Measurements from ENCODE around the gene C13orf46.

The C13orf46 gene

GRCh38 chr13:113939129-113939943 is 34.5 kb downstream of the C13orf46 start:
- DNase-seq (ENCODE audit: low read depth in 1 of 2, low spot score in 1 of 2): no peak
- no peak for TF ChIP-seq JUND (IDR thresholded peaks at IDR 0.05; ENCODE audit: low read depth)
- in situ Hi-C loops (cut with HindIII; ENCODE audit: low pct_unique_long_range_greater_than_20kb, low sequenced_read_pairs): no loop called here

DNA sequence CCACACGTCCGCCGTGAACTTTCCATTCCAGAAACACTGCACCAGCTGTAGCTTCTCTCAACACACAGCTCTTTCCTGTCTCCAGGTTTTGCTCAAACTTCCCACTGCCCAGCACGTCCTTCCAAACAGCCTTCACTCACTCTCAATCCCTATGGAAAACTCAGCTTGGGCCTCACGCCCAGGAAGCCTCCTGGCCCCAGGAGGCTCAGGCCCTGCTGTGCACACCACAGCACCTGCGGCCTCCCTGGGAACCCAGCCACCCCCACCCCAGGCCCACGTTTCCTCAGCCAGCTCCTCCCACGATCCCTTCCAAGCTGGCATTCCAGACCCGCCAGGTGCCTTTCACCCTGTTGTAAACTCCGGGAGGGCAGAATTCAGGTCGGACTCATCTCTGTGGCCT is 35.2 kb downstream of the C13orf46 start:
- no peak for TF ChIP-seq JUND (IDR thresholded peaks at IDR 0.05; ENCODE audit: low read depth)

GRCh38 chr13:113938246-113938645 is 35.6 kb downstream of the C13orf46 start:
- TF ChIP-seq JUND (IDR thresholded peaks at IDR 0.05; ENCODE audit: low read depth): no peak
- in situ Hi-C loops (cut with HindIII; ENCODE audit: low pct_unique_long_range_greater_than_20kb, low sequenced_read_pairs): no loop called here
- DNase-seq (ENCODE audit: low read depth in 1 of 2, low spot score in 1 of 2): peak in 1 of 2 experiments; percentile 53

More for the DNA sequence above, 35.2 kb downstream of the C13orf46 start:
- DNase-seq (ENCODE audit: low read depth in 1 of 2, low spot score in 1 of 2): peak in 1 of 2 experiments; percentile 69
- in situ Hi-C loops (cut with HindIII; ENCODE audit: low pct_unique_long_range_greater_than_20kb, low sequenced_read_pairs): no loop called here

- in situ Hi-C loops (cut with HindIII; ENCODE audit: low pct_unique_long_range_greater_than_20kb, low sequenced_read_pairs): no loop called here
- no peak for DNase-seq (ENCODE audit: low read depth in 1 of 2, low spot score in 1 of 2)
- TF ChIP-seq JUND (IDR thresholded peaks at IDR 0.05; ENCODE audit: low read depth): no peak
Measured at GRCh38 chr13:113937527-113938180, 36.2 kb downstream of the C13orf46 start.

GRCh38 chr13:113937073-113937472 is 36.8 kb downstream of the C13orf46 start:
- in situ Hi-C loops (cut with HindIII; ENCODE audit: low pct_unique_long_range_greater_than_20kb, low sequenced_read_pairs): no loop called here
- DNase-seq (ENCODE audit: low read depth in 1 of 2, low spot score in 1 of 2): no peak
- no peak for TF ChIP-seq JUND (IDR thresholded peaks at IDR 0.05; ENCODE audit: low read depth)

DNA sequence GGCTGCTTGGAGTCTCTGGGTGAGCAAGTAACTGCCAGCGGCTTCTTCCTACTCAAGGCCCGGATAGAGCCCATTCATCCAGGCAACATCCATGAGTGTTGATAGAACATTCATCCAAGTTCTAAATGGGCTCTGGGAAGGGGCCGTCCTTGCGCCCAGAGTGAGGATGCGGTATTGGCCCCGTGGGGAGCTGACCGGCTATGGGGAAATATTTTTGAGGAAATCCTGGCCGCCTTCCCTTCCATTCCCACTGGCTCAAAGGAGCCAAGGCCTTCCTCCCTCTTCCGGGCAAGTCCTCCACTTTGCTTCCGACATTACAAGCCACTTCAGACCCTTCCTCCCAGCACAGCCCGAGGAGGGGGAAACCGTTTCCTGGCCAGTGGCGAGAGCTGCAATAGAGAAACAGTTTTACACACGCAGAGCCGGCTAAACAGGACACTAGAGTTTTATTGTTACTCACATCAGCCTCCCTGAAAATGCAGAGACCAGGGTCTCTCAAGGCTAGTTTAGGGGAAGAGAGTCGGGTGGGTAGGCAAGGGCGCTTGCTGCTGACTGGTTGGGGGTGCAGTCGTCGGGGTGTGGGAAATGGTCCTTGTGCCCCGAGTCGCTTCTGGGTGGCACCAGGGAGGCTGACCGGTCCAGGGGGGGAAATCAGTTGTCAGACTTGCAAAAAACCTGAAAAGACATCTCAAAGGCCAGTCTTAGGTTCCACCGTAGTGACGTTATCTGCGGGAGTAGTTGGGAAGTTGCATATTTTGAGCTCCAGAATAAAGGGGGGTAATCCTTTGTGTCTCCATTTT is 37.5 kb downstream of the C13orf46 start:
- no peak for TF ChIP-seq JUND (IDR thresholded peaks at IDR 0.05; ENCODE audit: low read depth)
- DNase-seq (ENCODE audit: low read depth in 1 of 2, low spot score in 1 of 2): no peak
- in situ Hi-C loops (cut with HindIII; ENCODE audit: low pct_unique_long_range_greater_than_20kb, low sequenced_read_pairs): no loop called here

DNA sequence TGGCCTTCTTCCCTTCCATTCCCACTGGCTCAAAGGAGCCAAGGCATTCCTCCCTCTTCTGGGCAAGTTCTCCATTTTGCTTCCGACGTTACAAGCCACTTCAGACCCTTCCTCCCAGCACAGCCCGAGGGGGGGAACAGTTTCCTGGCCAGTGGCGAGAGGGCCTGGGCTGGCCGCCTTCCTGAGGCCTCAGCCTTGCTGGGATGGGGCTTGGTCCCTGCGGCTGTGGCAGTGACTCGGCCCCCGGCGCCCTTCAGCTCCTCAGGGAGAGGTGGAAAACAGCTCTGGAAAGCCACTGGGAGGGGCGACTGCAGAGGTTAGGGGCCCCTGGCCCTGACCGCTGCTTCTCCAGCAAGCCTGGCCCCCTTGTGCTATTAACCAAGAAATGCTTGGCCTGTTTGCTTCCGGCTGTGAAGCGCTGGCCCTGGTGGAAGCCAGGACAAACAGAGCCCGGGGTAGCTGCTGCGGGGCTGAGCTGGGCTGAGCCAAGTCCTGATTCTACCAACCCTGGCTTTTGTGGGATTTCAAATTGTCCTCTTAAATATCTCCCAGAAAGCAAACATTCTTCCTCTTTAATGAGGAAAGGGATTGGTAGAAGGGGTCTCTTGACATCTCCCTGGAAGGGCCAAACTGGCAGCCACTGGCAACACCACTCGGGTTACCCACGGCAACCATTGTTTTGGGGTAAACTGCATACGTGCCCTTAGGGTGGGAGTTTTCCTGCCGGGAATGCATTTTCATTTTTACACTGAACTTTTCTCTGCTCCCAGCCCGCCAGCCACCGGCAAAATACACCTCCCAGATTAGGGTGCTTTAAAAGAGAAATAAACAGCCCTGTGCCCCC is 38.7 kb downstream of the C13orf46 start:
- DNase-seq (ENCODE audit: low read depth in 1 of 2, low spot score in 1 of 2): no peak
- no peak for TF ChIP-seq JUND (IDR thresholded peaks at IDR 0.05; ENCODE audit: low read depth)
- in situ Hi-C loops (cut with HindIII; ENCODE audit: low pct_unique_long_range_greater_than_20kb, low sequenced_read_pairs): no loop called here

DNA sequence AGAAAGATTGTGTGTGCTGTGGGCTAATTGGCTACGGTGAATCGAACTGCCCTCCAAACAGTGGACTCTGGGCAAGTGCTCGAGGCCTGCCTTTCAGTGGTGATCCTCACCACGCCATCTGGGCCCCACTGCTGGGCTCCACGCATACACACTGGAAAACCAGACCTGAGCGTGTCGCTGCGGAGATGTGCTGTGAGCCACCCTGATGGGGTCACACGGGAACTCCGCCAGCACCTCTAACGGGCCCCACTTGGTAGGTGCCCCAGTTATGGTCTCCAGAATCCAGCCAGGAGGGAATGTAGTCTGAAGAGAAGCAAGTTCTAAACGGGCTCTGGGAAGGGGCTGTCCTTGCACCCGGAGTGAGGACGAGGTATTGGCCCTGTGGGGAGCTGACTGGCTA is 39.3 kb downstream of the C13orf46 start:
- no peak for DNase-seq (ENCODE audit: low read depth in 1 of 2, low spot score in 1 of 2)
- in situ Hi-C loops (cut with HindIII; ENCODE audit: low pct_unique_long_range_greater_than_20kb, low sequenced_read_pairs): no loop called here
- TF ChIP-seq JUND (IDR thresholded peaks at IDR 0.05; ENCODE audit: low read depth): no peak

- no peak for DNase-seq (ENCODE audit: low read depth in 1 of 2, low spot score in 1 of 2)
- in situ Hi-C loops (cut with HindIII; ENCODE audit: low pct_unique_long_range_greater_than_20kb, low sequenced_read_pairs): no loop called here
- no peak for TF ChIP-seq JUND (IDR thresholded peaks at IDR 0.05; ENCODE audit: low read depth)
Measured at GRCh38 chr13:113933901-113934300, 40.0 kb downstream of the C13orf46 start.

DNA sequence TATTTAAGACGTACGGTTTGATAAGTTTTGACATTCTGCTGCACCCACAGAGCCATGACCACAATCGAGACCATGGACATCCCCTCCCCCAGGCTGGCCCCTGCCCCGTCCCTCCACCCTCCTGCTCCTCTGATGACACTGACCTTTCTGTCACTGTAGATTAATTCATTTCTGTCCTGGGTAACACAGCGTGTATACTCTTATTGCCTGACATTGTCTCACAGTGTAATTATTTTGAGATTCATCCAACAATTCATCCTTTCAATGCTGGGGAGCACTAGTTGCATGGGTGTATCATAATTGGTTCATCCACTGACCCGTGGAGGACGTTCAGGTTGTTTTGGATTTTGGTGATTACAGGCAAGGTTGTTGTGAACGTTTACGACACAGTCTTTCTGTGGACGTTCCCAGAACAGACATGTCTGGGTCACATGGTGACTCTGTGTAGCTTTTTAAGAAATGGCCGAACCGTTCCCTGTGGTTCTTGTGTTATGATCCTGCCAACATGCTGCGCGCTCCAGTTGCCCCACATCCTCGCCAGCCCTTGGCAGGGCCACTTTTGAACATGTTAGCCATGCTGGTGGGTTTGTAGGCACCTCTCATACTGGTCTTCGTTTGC is 41.9 kb downstream of the C13orf46 start:
- in situ Hi-C loops (cut with HindIII; ENCODE audit: low pct_unique_long_range_greater_than_20kb, low sequenced_read_pairs): no loop called here
- no peak for TF ChIP-seq JUND (IDR thresholded peaks at IDR 0.05; ENCODE audit: low read depth)
- no peak for DNase-seq (ENCODE audit: low read depth in 1 of 2, low spot score in 1 of 2)

DNA sequence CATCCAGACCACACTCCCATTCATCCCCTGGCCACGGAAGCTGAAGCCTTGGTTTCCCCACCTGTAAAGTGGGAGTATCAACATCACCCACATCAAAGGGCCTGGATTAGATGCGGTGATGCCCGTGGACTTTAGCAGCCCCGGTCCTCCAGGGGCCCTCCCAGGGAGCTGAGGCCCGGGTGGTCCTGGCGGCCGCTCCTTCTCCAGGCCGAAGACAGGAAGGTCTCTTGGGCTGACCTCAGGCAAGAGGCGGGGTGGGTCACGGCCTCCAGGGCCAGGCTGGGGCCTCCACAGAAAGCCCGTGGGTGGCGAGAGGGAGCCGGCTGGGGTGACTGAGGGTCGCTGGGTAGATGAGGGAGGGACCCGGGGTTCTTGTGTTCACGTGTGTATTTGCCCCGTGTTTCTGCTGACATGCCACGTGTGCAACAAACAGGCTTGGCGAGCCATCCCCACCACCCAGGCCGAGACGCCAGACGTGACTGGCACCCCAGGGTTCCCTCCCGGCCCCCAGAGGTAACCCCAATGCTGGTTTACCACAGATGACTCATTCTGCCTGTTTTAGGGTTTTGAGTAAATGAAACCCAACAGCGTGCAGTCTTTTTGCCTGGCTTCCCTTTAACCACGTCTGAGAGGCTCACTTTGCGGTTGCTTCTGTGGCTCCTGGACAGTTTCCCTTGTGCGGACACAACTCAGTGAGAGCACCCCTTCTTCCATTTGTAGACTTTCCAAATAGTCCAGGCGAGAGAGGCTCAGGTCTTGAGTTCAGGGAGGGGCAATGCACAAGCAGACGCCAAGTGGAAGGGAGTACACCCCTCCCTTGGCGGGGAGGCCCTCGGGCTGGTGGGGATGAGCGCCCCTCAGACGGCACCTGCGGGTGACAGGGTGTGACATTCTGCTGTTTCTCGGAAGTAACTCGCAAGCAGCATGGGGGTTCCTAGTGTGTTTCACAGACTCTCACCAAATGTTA is 42.9 kb downstream of the C13orf46 start:
- TF ChIP-seq JUND (IDR thresholded peaks at IDR 0.05; ENCODE audit: low read depth): no peak
- no peak for DNase-seq (ENCODE audit: low read depth in 1 of 2, low spot score in 1 of 2)
- in situ Hi-C loops (cut with HindIII; ENCODE audit: low pct_unique_long_range_greater_than_20kb, low sequenced_read_pairs): no loop called here
